Activated CD8-positive, alpha-beta memory T cell treated with anti-CD3 and anti-CD28 coated beads for 36 hours (primary cell): ENCODE measurements around the gene SLC38A2. TPM values are rescaled to one million over a fixed set of nuclear protein-coding genes. Genes with fewer than 3 reads are reported as not detected.

Experiments
- CTCF ChIA-PET: fragments of 350-600 bp; sonication (Branson Sonifier 250); formaldehyde crosslinking; loops from one replicate; lab custom pipeline; 2021; ENCODE audit warnings: antibody characterized with exemption; lab: Charles Lee
- POLR2A ChIA-PET: fragments of 350-600 bp; sonication (Branson Sonifier 250); formaldehyde crosslinking; loops from one replicate; lab custom pipeline; 2021; ENCODE audit warnings: antibody characterized with exemption; lab: Charles Lee
- total RNA-seq, 2 experiments: library from RNA; stranded (reverse); gene quantifications; one replicate each; pipeline ENCODE4 v1.2.3, GENCODE V29; 2021

Gene SLC38A2
- total RNA-seq, 2 experiments from 2014 or later, result 220 to 227 TPM

GRCh38 chr12:46367351-46368029 is 5.1 kb downstream of the SLC38A2 start:
- POLR2A ChIA-PET, result interaction anchor here (0.6 to 1.2 kb wide), 3 partner anchors 8 to 103 kb away, joined by 3 to 7 read pairs (median 4); no protein-coding TSS in a partner anchor
- CTCF ChIA-PET, result interaction anchor here (1.1 kb wide), 1 partner anchor 152 kb away, joined by 3 read pairs; no protein-coding TSS in a partner anchor

GRCh38 chr12:46366771-46367170 is 5.8 kb downstream of the SLC38A2 start:
- ChIA-PET CTCF (no interaction called here), POLR2A (interaction anchor here (0.6 kb wide), 1 partner anchor 50 kb away, joined by 4 read pairs; no protein-coding TSS in a partner anchor)

- ChIA-PET POLR2A (no interaction called here), CTCF (no interaction called here)
Observed at GRCh38 chr12:46365951-46366379, 6.6 kb downstream of the SLC38A2 start.

- CTCF ChIA-PET, result no interaction called here
- POLR2A ChIA-PET, result no interaction called here
Observed at GRCh38 chr12:46364777-46365580, 7.6 kb downstream of the SLC38A2 start.

GRCh38 chr12:46364300-46364696 is 8.3 kb downstream of the SLC38A2 start:
- ChIA-PET POLR2A (no interaction called here), CTCF (no interaction called here)

GRCh38 chr12:46363582-46364299 is 8.8 kb downstream of the SLC38A2 start:
- ChIA-PET POLR2A (no interaction called here), CTCF (no interaction called here)

GRCh38 chr12:46362895-46363581 is 9.5 kb downstream of the SLC38A2 start:
- ChIA-PET CTCF (no interaction called here), POLR2A (no interaction called here)

- CTCF ChIA-PET, result no interaction called here
- POLR2A ChIA-PET, result no interaction called here
Observed at GRCh38 chr12:46361667-46362034, 10.9 kb downstream of the SLC38A2 start.

GRCh38 chr12:46360908-46361666 is 11.5 kb downstream of the SLC38A2 start:
- ChIA-PET POLR2A (no interaction called here), CTCF (no interaction called here)

- POLR2A ChIA-PET, result no interaction called here
- CTCF ChIA-PET, result no interaction called here
Observed at GRCh38 chr12:46360370-46360769, 12.2 kb downstream of the SLC38A2 start.

- CTCF ChIA-PET, result no interaction called here
- POLR2A ChIA-PET, result interaction anchor here (1.7 kb wide), 1 partner anchor 8 kb away, joined by 7 read pairs; no protein-coding TSS in a partner anchor
Observed at GRCh38 chr12:46359667-46360280, 12.8 kb downstream of the SLC38A2 start.

- CTCF ChIA-PET, result no interaction called here
Observed at GRCh38 chr12:46358791-46359666, 13.5 kb downstream of the SLC38A2 start.

GRCh38 chr12:46358325-46358700 is 14.3 kb downstream of the SLC38A2 start:
- ChIA-PET POLR2A (interaction anchor here (1.7 kb wide), 1 partner anchor 10 kb away, joined by 7 read pairs; no protein-coding TSS in a partner anchor), CTCF (no interaction called here)

More at GRCh38 chr12:46358791-46359666, 13.5 kb downstream of the SLC38A2 start:
- POLR2A ChIA-PET, result interaction anchor here (1.7 kb wide), 1 partner anchor 9 kb away, joined by 7 read pairs; no protein-coding TSS in a partner anchor

- CTCF ChIA-PET, result no interaction called here
- POLR2A ChIA-PET, result interaction anchor here (1.1 kb wide), 1 partner anchor 85 kb away, joined by 9 read pairs; no protein-coding TSS in a partner anchor
Observed at GRCh38 chr12:46357438-46358324, 14.9 kb downstream of the SLC38A2 start.

GRCh38 chr12:46356655-46357437 is 15.7 kb downstream of the SLC38A2 start:
- ChIA-PET CTCF (no interaction called here), POLR2A (interaction anchor here (0.7 to 1.1 kb wide), 2 partner anchors 85 to 167 kb away, joined by 7 to 9 read pairs; no protein-coding TSS in a partner anchor)
